GM21576 (cell line): ENCODE results near the gene PTCH1.

Experiments used
- ATAC-seq: cut with Tn5 transposase; IDR thresholded peaks from one replicate; pipeline ENCODE4 v1.9.1; 2021; ENCODE audit warnings: mild to moderate bottlenecking, moderate library complexity; ENCODE audit not compliant: unreplicated experiment

The PTCH1 gene

DNA sequence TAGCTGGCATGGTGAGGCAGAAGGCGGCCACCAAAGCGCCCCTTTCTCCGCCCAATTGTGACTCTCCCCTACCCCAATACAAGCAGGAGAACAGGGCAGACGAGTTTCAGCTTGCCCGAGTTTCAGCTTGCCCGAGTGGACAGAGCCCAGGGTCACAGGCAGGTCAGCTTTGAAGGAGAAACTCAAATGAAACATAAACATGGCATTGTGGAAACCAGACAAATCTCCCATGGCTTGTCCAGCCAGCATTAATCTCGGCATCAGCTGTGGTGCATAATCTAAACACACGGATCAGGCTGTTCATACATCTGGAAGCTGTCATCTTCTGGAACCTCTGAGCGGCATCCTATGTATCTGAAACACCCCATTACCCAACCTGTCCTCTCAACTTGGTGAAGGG, 16.9 kb downstream of the PTCH1 start:
- no peak for ATAC-seq

DNA sequence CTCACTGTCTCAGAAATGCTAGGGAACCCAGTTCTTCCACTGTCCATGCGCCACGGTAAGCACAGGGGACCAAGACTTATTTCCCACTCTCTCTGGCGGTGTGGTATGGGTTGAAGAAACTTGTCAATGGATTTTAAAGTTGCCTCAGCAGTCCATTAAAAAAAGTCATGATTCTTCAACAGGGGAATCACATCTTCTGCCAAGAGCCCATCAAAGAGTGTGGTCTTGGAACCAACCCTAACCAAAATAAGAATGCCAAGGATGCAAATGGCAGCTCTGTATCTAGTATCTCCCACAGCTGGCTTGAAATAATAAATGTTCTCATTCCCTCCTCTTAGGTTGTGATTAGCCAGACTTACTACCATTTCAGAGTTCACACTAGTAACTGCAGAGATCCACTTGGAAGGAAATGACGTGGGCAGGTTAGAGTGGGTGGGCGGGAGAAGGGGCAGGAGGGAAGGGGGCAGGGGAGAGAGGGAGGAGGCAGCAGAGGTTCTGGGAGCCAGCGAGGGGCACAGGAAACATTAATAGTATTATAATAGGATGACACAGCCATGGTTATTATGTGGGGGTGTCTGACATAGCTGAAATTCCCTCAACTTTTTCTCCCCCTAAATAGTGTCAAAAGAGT, 17.6 kb downstream of the PTCH1 start:
- ATAC-seq: no peak

DNA sequence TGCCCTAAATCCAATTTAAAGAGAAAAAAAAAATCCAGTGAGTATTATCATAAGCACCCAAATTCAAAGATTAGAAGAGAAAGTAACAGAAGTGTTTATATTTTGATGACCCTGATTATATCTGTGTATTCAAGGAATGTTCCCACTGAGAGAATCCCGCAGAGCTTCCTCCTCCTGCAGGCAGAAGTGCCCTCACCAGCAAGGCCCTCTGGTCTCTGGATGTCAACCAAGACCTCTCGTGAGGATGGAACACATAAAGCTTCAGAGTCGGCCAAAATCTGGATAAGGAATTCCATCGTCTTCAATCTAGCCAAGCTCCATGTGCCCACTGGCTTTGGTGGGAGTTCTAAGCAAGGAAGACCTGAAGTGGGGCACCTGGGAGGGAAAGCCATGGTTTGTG, 18.1 kb downstream of the PTCH1 start:
- no peak for ATAC-seq

DNA sequence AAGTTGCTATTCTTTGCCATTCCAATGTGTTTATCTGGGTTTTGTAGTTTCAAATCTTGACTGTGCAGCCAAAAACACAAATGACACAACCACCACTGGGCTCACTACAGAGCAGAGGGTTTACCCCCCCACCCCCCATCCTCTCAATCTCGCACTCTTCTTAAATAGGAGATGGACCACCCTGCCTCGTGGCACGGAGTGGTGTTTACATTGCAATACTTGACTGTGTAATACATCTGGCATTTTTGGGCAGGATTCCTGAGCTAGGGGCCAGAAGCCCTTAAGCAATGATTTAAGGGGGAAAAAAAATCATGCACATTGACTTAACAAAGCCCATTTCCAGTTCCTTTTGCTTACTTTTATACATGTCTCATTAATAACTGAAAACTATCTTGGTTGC, 19.0 kb downstream of the PTCH1 start:
- ATAC-seq: no peak

DNA sequence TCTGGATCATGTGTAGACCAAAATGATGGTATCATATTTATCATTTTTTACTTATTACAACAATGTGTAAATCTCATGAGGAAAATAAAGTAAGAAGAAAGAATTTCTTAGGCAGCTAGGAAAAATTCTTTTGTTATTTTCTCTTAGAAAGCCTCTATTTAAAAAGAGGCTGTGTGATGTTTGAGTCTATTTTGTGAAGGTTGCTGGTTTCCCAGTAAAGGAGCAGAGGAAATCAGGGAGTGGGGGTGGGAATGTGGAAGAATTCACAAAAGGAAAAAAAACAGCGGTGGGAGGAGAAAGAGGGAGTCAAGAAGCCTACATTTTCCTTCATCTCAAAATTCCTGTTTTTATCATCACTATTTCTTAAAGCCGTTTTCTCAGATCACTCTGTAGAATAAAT, 20.1 kb downstream of the PTCH1 start:
- no peak for ATAC-seq

DNA sequence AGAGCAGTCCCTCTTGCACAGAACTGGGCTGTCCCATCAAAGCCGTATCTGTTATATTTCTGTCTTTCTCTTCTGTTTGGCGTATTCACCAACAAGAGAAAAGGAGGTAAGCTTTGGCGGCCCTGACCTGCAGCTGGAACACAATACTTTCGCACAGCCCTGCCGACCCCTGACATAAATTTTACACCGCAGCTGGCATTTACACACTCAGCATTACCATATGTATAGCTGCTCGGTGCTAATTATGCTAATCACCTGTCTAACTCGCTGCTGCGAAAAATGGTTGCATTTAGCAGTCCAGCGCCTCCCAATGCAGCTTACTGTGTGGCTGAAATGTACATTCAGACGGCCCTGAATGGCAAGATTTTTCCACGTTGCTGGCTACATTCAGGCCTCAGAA, 20.8 kb downstream of the PTCH1 start:
- no peak for ATAC-seq

DNA sequence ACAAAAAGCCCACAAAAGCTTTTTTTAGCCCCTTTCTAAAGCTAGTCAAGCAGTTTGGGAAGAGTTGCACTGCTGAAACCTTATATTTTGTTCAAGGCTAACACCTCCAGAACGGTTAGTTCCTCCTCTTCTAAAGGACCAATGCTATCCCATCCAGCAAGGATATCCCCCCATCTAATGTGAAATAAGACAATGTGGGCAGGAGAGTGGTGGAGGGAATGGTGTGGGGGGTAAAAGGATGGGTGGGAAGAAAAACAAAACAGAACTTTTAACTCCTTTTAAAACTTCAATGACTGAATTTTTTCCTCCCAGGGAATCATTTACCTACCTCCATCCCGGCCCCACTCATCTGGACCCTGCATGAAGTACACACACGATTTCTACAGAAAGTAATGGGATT, 21.2 kb downstream of the PTCH1 start:
- no peak for ATAC-seq

DNA sequence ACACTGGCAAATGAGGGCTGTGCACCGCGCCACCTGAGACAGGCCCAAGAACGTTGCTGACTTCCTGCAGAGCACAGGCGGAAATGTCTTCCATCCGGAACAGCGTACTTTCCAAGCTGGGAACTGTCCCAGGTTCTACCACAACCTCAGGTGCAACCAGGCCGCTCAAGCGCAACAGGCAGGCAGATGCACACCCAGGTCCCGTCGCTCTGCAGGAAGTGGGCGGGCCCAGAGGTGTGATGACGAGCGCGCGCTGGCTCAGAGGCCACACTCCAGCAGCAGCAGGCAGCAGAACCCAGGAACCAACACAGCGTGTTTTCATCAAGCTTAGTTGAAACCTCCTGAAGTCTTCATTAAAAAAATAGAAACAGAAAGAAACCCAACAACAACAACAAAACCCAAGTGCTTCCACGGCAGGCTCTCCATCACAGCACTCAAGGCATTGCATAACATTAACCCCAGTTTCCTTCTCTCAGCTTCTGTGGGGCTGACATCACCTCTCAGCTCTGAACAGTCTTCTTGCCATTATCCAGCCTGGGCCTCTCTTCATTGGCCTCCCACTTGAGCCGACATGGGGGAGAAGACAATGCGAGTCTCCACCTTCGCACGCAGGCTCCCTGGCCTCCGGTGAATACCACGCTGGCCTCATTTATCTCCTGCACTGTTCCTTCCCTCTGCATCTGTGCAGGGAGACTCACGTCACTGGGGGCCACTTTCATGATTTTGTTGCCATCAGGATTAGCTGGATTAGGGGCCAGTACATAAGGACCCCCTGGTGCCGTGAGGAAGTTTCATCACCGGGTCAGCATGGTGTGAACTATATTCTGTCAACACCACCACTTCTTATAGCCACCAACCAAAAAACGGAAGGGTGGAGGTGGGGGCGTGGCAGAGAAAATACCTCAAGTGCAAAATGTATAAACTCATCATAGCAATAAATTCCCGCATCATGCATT, 22.1 kb downstream of the PTCH1 start:
- ATAC-seq: peak; percentile 93

DNA sequence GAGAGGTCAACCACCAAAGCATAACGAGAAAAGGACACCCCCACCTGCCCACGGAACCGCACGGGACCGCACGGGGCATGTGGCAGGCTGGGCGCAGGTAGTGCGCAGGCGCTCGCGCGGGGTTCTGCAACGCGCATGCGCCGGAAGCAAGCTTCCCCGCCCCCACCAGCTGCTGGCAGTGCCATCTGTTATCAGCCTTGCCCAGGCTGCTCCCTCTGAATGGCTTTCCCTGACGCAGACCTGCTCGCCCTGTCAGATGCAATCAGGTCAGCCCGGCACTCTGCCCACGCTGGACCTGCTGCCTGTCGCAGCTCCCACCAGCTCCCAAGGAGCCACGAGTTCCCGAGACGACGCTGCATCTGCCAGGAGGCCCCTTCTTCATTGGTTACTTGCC, 22.8 kb downstream of the PTCH1 start:
- no peak for ATAC-seq

DNA sequence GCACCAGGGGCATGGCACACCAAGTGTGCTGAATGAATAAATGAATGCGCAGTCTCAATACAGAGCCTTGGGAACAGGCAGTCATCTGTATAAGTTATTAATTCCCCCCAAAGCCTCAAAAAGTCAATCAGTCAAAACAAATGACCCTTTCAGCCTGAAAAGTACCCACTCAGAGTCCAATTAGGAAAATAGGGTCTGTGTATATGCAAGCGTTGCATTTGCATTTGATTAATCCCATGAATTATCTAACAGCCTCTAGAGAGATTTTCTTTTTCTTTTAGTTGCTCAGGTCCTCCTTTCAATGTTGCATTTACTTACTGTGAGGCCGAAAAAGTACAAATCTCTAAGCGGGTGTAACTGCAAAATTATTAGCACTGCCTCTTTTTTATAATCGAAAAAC, 23.4 kb downstream of the PTCH1 start:
- ATAC-seq: no peak

DNA sequence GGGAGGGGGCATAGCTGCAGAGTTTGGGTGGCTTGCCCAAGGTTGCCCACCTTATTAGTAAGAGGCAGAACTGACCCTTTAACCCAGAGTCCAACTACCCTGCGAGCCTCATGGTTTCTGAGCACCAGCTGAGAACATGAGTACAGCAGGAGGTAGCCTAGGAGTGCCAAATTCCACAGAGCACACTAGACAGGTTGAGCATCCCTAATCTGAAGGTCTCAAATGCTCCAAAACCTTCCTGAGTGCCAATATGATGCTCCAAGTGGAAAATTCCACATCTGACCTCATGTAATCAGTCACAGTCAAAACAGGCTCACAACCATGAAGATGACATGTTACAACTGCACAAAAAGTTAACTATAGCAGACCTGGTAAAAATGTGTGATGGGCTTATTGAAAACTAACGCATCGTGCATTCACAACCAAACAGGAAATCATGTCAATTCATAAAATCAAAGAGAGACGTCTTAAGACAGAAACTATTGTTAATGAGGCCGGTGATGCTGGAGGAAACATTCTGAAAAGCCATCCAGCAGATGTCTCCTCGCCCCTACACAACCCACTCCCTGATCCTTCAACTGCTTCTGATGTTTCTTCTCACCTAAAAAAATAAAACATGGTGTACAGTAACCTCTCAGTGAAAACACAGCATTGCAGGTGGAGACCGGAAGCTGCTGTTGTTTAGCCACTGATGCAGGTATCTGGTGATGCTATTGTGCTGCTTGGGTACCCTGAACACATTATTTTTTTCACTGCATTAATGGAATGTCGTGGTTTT, 25.0 kb downstream of the PTCH1 start:
- no peak for ATAC-seq

DNA sequence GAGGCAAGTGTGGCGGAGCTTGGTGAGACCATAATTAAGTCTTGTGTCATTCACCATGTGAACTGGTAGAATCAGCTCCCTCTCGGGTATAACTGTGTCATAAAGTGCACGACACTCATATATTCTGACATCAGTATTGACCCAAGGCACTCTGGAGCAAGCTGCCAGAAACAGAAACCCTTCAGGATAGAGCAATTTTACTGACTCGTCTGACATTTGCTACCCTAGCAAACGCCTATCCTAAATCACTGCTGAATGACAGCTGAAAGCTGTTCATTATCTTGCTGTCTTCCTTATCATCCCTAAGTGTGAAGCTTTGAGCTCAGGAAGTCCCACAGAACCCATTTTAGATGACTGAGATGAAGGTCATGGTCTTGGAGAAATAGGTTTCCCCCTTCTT, 27.8 kb downstream of the PTCH1 start:
- no peak for ATAC-seq

DNA sequence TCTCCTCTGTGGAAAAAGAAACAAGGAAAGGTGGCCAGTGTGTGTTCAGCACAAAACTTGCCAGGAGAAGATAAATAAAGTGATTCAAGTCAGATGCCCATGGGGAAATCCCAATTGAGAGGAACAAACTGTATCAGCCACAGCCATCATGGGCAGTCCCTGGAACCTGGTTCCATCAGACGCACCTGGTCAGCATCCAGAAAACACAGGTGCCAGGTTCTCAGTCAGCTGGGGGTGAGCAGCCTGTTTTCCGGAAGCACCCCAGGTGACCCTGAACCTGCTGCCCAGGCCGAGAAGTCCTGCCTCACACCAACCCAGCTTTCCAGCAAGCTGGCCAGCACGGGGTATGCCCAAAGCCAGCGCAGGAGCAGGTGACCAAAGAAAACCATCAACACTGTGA, 30.5 kb downstream of the PTCH1 start:
- no peak for ATAC-seq

DNA sequence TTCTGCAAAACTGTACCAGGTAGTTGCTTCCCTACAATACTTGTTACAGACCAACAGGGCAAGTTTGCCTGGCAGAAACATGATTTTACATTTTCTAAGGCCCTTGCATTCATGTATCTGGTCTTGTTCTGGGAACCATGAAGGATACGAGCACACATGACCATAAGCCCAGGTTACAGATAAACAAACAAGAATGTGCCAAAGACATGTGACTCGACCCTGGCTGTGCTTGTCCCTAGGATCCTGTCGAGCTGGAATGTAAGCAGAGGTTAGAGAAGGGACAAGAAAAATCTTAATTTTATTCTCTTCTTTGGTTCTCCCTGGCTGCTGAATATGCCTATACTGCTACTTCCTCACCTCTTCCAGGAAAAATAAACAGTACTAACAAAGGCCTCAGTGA, 32.5 kb downstream of the PTCH1 start:
- no peak for ATAC-seq

DNA sequence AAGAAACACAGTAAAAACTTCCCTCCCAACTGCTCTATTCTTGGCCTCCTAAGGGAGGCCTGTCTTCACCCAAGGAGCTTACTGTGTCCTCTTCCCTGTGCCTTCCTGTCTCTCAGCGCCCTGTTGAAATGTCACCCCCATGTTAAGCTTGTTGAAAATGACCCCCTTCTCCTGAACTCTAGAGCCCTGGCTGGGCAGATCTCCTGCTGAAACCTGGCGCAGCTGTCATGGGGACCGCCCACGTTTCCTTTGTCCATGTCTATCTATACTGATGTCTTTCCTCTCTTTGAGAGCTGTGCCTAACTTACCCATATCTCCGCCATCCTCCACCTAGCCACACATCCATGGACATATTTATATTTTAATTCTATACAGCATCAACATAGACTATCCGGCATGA, 33.3 kb downstream of the PTCH1 start:
- no peak for ATAC-seq

DNA sequence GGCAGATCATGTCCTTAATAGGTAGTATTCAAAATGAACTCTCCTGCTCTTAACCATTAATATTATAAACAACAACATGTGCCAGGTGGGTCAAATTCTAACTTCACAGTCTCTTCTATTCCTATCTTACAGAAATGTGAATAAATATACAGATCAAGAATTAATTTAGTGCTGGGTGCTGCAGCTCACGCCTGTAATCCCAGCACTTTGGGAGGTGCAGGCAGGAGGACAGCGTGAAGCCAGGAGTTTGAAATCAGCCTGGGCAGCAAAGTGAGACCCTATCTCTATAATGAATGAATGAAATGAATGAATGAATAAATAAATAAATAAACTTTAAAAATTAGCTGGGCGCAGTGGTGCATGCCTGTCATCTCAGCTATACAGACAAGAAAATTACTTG, 34.1 kb downstream of the PTCH1 start:
- ATAC-seq: no peak

DNA sequence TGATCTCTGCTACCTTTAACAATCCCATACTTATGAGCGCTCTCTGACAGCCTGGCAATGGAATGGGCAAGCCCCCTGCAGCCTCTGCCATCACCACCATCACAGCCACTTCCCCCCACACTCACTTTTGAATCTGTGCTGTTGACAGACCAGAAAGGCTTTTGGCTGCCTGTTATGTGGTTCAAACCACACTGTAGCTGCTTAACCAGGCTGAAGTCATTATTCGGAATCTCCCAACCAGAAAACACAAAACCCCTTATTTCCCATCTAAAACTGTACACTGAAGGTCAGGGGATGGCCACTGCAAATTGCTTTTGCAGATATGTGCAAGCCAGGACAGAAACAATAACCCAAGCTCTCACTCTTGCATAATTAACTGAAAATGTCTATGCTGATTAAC, 35.8 kb downstream of the PTCH1 start:
- ATAC-seq: no peak

DNA sequence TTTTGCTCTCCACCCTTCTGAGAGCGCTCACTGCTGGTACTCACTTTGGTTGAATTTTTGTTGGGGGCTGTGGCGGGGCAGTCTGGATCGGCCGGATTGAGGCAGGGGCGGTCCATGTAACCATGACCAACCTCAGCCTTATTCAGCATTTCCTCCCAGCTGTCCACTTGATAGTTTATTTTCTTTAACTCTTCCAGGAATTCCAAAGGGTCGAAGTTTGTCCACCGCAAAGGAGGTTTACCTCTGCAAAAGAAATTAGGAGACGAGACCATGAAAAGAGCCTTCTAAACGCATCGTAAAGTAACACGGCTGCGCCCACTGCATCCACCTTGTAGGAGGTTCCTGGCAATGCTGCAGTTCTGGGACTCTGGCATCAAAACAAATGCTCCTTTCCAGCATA, 36.4 kb downstream of the PTCH1 start:
- ATAC-seq: no peak

DNA sequence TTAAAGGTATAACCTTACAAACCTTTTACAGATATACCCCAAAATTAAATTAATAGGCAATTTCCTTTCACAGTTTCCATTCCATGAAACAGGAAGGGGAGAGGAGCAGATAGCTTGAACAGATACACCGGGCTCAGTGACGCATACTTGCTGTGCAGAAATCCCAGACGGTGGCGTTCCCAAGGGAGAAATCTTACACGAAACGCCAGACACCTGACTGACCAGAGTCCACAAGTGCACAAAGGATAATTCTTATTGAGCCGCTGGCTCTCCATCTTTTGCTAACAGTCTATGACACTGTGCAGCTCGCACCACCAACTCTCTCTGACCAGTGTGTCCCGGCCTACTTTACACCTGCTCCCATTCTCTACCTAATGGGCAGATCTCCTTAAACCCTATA, 37.4 kb downstream of the PTCH1 start:
- ATAC-seq: no peak

DNA sequence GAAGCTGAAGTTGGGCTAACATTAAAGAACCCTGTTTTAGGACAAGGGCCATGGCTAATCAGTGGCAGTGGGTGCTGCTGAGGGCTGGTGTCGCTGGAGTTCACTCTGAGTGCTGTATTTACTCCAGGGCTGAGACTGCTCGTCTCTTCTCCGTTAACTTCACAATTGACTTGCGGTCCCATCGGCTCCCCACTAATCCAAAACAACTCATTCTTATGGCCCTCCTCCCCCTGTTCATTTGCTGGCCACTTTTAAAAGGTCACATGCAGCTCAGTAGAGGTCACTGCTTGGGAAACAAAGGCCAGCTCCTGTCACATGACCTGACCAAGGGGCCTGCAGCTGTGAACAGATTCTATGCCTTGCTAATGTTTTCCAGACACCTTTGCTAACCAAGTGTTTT, 38.4 kb downstream of the PTCH1 start:
- no peak for ATAC-seq

DNA sequence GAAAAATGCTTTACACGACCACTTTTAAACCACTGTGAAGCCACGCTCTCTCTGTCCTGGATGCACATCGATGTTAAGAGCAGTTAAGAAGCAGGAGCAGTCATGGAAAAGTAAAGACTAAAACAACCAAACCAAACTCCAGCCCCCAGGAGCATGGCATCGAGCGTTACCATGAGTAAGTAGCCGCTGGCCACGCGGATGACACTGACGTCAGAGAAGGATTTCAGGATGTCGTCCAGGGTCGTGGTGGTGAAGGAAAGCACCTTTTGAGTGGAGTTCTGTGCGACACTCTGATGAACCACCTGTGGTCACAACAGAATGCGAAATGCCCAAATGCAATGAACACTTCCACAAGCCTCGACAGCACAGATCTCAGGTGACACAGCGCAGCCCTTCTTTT, 38.9 kb downstream of the PTCH1 start:
- no peak for ATAC-seq

DNA sequence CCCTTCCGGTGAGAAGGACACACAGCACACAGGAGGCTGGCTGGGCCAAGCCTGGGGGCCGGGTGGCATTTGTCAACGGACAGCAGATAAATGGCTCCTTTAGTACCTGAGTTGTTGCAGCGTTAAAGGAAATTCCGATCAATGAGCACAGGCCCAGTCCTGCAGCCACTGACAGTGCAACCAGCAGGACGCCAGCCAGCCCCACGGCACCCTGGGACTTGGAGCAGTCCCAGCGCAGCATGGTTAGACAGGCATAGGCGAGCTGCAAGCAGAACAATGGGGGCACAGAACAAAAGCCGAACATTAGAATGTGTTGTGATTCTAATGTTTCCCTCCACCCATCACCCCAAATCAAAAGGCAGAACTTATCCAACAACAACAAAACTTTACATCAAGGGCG, 39.3 kb downstream of the PTCH1 start:
- ATAC-seq: no peak
